Kidney (tissue), 14 donors: ENCODE results near the gene ARL6IP6. TPM values are rescaled to one million over a fixed set of nuclear protein-coding genes. Genes with fewer than 3 reads are reported as not detected.
"Not testable (repeated sequence)": the region's sequence is repeated elsewhere in the genome, so short reads cannot be mapped to it uniquely, and the experiment has no call there.

Experiments
- DNase-seq, 5 donors: peaks; one replicate each; pipeline ENCODE4 v3.0.0-alpha.2; 2013 to 2020
- FAIRE-seq: peaks from 2 replicates; lab custom pipeline; 2012; peaks lifted over from hg19 to GRCh38; lab: Jason Lieb, UNC
- H3K27ac ChIP-seq, 2 donors: one replicate each; pipeline ENCODE4 v1.7.0; 2013; ENCODE audit warnings: low read depth in 2 of 2, low read length in 2 of 2, inconsistent platforms in 1 of 2
- H3K27me3 ChIP-seq: one replicate; pipeline ENCODE4 v1.7.1; 2013; ENCODE audit warnings: low read length, inconsistent platforms; ENCODE audit not compliant: control insufficient read depth, insufficient read depth
- H3K36me3 ChIP-seq, 3 donors: one replicate each; pipeline versions ENCODE4 v1.7.0 to v1.7.1; 2013; ENCODE audit warnings: low read length in 3 of 3, control low read depth in 1 of 3, inconsistent platforms in 1 of 3; ENCODE audit not compliant: insufficient read depth in 3 of 3, control insufficient read depth in 2 of 3
- H3K4me1 ChIP-seq, 3 donors: one replicate each; pipeline versions ENCODE4 v1.7.0 to v1.7.1; 2013; ENCODE audit warnings: low read length in 3 of 3, inconsistent platforms in 1 of 3, low read depth in 1 of 3; ENCODE audit not compliant: control insufficient read depth in 2 of 3, insufficient read depth in 2 of 3
- H3K4me3 ChIP-seq, 3 donors: one replicate each; pipeline versions ENCODE4 v1.7.0 to v1.8.1; 2013; ENCODE audit warnings: low read length in 3 of 3, control low read depth in 1 of 3, inconsistent platforms in 1 of 3
- H3K9ac ChIP-seq, 3 donors: one replicate each; pipeline versions ENCODE4 v1.7.0 to v1.7.1; 2013; ENCODE audit warnings: low read length in 3 of 3, control low read depth in 1 of 3, inconsistent platforms in 1 of 3
- H3K9me3 ChIP-seq, 3 donors: one replicate each; pipeline versions ENCODE4 v1.7.0 to v1.7.1; 2013; ENCODE audit warnings: low read length in 3 of 3, control low read depth in 1 of 3, inconsistent platforms in 1 of 3; ENCODE audit not compliant: control insufficient read depth in 2 of 3, insufficient read depth in 1 of 3
- CTCF ChIP-seq: IDR thresholded peaks from 3 replicates; pipeline ENCODE4 v1.5.1; 2012; ENCODE audit warnings: mild to moderate bottlenecking, moderate library complexity, borderline replicate concordance; ENCODE audit not compliant: insufficient read depth; ENCODE audit errors: extremely low read depth
- intact Hi-C: fragments of 100-400 bp; cut with DNase I; formaldehyde crosslinking; loops from one replicate; pipeline ENCODE4 v1.11.1; 2022
- polyA plus RNA-seq: library from polyadenylated mRNA; stranded (reverse); fragments of 350-450 nt; fragmentation: Illumina TruSeq; extraction: RNeasy Lipid Tissue Mini Kit (QIAGEN cat#74804); gene quantifications from one replicate; pipeline ENCODE4 v1.2.3, GENCODE V29; 2014; ENCODE audit warnings: low read depth, low replicate concordance; ENCODE audit not compliant: insufficient read depth
- total RNA-seq: library from RNA; stranded (reverse); fragmentation: NEBNext Ultra II Directional; extraction: Animal tissue kit (Norgen Biotek cat#: 25700); gene quantifications from one replicate; pipeline ENCODE4 v1.2.1, GENCODE V29; 2021
- donor health status: control.
- donor health status: control.
- donor health status: control.
- donor health status: control.
- donor health status: control.
- donor health status: DM: yes; HTN: yes; CAD: no.
- donor health status: Normal renal cell carcinoma (clear cell type).

The ARL6IP6 gene
- total and polyA plus RNA-seq, 2 donors from 2014 or later: 9.3 to 15.5 TPM

DNA sequence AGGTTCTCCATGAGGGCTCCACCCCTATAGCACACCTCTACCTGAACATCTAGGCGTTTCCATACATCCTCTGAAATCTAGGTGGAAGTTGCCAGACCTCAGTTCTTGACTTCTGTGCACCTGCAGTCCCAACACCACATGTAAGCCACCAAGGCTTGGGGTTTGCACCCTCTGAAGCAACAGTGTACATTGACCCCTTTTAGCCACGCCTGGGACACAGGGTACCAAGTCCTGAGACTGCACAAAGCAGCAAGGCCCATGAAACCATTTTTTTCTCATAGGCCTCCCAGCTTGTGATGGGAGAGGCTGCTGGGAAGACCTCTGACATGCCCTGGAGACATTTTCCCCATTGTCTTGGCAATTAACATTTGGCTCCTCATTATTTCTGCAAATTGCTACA is 20.0 kb downstream of the ARL6IP6 start:
- no peak for TF ChIP-seq CTCF
- Histone ChIP-seq H3K27me3 (no peaks in the 10 kb centered on the region), H3K27ac (no peak overlapping the region), H3K36me3 (peaks cover 0 to 6% (median 2%) of the 10 kb centered on the region in 3 donors), H3K4me1 (no peaks in the 10 kb centered on the region), H3K9me3 (no peaks in the 10 kb centered on the region), H3K9ac (no peak overlapping the region), H3K4me3 (no peak overlapping the region)
- intact Hi-C loops: no loop called here
- DNase-seq (no peak), FAIRE-seq (no peak)

GRCh38 chr2:152739705-152740104 is 21.3 kb downstream of the ARL6IP6 start:
- H3K4me1 ChIP-seq, H3K27me3 ChIP-seq, H3K27ac ChIP-seq, H3K4me3 ChIP-seq, FAIRE-seq, H3K9ac ChIP-seq, H3K36me3 ChIP-seq, DNase-seq, H3K9me3 ChIP-seq, intact Hi-C loops: not testable (repeated sequence)

GRCh38 chr2:152740743-152741328 is 22.4 kb downstream of the ARL6IP6 start:
- Histone ChIP-seq H3K4me1 (no peaks in the 10 kb centered on the region), H3K36me3 (peaks cover 0 to 6% (median 2%) of the 10 kb centered on the region in 3 donors), H3K9ac (no peak overlapping the region), H3K27ac (no peak overlapping the region), H3K4me3 (no peak overlapping the region), H3K9me3 (no peaks in the 10 kb centered on the region), H3K27me3 (no peaks in the 10 kb centered on the region)
- intact Hi-C loops: no loop called here
- DNase-seq: peak in 2 of 5 donors; percentile 56 to 65
- peak; percentile 74 for TF ChIP-seq CTCF
- FAIRE-seq: peak; percentile 99

DNA sequence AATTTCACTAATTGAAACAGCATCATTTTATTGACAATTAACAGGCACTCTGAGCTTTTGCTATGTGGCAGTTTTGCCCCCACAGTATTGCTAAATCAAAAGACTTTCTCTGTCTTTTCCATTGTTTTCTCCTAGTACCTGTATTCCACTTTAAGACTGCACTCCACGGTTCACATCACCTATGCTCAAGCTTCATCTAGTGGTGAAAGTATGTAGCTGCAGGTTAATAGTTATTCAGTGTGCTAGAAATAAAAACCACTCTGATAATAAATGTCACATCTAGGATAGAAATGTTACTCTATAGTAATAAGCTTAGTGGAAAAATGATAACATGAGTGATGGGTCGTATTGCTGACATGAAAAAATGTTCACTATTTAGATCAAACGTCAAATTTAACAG is 24.6 kb downstream of the ARL6IP6 start:
- no peaks in the 10 kb centered on the region for H3K9me3 ChIP-seq
- no peaks in the 10 kb centered on the region for H3K4me1 ChIP-seq
- FAIRE-seq: peak; percentile 76
- H3K4me3 ChIP-seq: no peak overlapping the region
- no peak overlapping the region for H3K27ac ChIP-seq
- H3K36me3 ChIP-seq: peaks cover 0 to under 1% (median under 1%) of the 10 kb centered on the region in 3 donors
- peak; percentile 54 for TF ChIP-seq CTCF
- no peaks in the 10 kb centered on the region for H3K27me3 ChIP-seq
- peak in 2 of 5 donors; percentile 25 to 53 for DNase-seq
- H3K9ac ChIP-seq: no peak overlapping the region
- intact Hi-C loops: no loop called here

DNA sequence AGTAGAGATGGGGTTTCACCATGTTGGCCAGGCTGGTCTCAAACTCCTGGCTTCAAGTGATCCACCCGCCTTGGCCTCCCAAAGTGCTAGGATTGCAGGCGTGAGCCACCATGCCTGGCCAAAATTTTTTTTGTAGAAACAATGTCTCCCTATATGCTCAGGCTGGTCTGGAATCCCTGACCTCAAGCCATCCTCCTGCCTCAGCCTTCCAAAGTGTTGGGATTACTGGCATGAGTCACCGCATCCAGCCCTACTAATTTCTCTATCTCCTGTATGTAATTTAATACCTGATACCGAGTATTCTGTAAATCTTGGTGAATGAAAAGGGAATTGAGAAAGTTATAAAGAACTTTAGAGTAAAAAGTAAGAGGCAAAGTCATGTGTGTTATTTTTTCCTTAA is 29.3 kb downstream of the ARL6IP6 start:
- DNase-seq, H3K36me3 ChIP-seq, H3K9me3 ChIP-seq, H3K27ac ChIP-seq, intact Hi-C loops, H3K4me1 ChIP-seq, H3K4me3 ChIP-seq, H3K27me3 ChIP-seq, H3K9ac ChIP-seq, FAIRE-seq: not testable (repeated sequence)
